ENCODE results near the gene CDH26. TPM values are rescaled to one million over a fixed set of nuclear protein-coding genes. Genes with fewer than 3 reads are reported as not detected.
A peak's percentile ranks its signal among the peaks of the same experiment; 100 is the strongest.

The CDH26 gene
- total RNA-seq, 1 experiment from 2014 or later = 1.2 TPM

- Mint-ChIP-seq H3K27ac (ENCODE audit: unreplicated experiment) (no peak overlapping the region), H3K4me3 (ENCODE audit: unreplicated experiment) (peak overlapping the region; percentile 99), H3K27me3 (ENCODE audit: insufficient read depth, unreplicated experiment) (no peaks in the 10 kb centered on the region), H3K9me3 (ENCODE audit: unreplicated experiment) (no peaks in the 10 kb centered on the region), H3K36me3 (ENCODE audit: insufficient read depth, unreplicated experiment) (peaks cover 54% of the 10 kb centered on the region), H3K4me1 (ENCODE audit: low read depth, unreplicated experiment) (peaks cover 23% of the 10 kb centered on the region)
- intact Hi-C loops (cut with micrococcal nuclease; ENCODE audit: unreplicated experiment) = loop anchor here (10.0 kb wide), 1 partner anchor 423 kb away; no protein-coding TSS in a partner anchor
- no TSS peak for BruUV-seq (replicated peaks)
- Histone ChIP-seq H3K4me1 (peaks cover 13% of the 10 kb centered on the region), H3K36me3 (ENCODE audit: control insufficient read depth, insufficient read depth, low read length) (no peaks in the 10 kb centered on the region; the same call in 1 of the 2 replicates), H3K27me3 (replicated peaks; ENCODE audit: control insufficient read depth, insufficient read depth, low read length) (no peaks in the 10 kb centered on the region), H3K4me3 (ENCODE audit: low read depth, low read length) (no peak overlapping the region), H3K9me3 (no peaks in the 10 kb centered on the region)
- no peak for TF ChIP-seq CTCF (IDR thresholded peaks at IDR 0.05; ENCODE audit: insufficient read depth in 1 of 2, low read depth in 1 of 2, low read length in 1 of 2, severe bottlenecking in 1 of 2, unreplicated experiment in 1 of 2)
- no peak for DNase-seq
- ChIA-PET POLR2A (no interaction called here), CTCF (no interaction called here)
These were observed 16.0 kb upstream of the CDH26 start for GRCh38 chr20:59942245-59942644.

GRCh38 chr20:59944726-59945125 lies 13.5 kb upstream of the CDH26 start:
- Histone ChIP-seq H3K36me3 (ENCODE audit: control insufficient read depth, insufficient read depth, low read length) (no peaks in the 10 kb centered on the region; the same call in 1 of the 2 replicates), H3K9me3 (no peaks in the 10 kb centered on the region), H3K27me3 (replicated peaks; ENCODE audit: control insufficient read depth, insufficient read depth, low read length) (no peaks in the 10 kb centered on the region), H3K4me1 (peaks cover 9% of the 10 kb centered on the region; the same call in 1 of the 2 replicates), H3K4me3 (ENCODE audit: low read depth, low read length) (no peak overlapping the region)
- ChIA-PET CTCF (interaction anchor here (0.8 to 2.9 kb wide), 5 partner anchors 10 to 178 kb away, joined by 3 to 12 read pairs (median 6); partner anchors contain the start of gene SYCP2), POLR2A (interaction anchor here (1.6 kb wide), 1 partner anchor 12 kb away, joined by 4 read pairs; no protein-coding TSS in a partner anchor)
- no TSS peak for BruUV-seq (replicated peaks)
- no peaks in the 10 kb centered on the region for H3K27me3 Mint-ChIP-seq (ENCODE audit: insufficient read depth, unreplicated experiment)
- H3K4me3 Mint-ChIP-seq (ENCODE audit: unreplicated experiment) = no peak overlapping the region
- H3K4me1 Mint-ChIP-seq (ENCODE audit: low read depth, unreplicated experiment) = peaks cover 19% of the 10 kb centered on the region
- H3K36me3 Mint-ChIP-seq (ENCODE audit: insufficient read depth, unreplicated experiment) = peaks cover 52% of the 10 kb centered on the region
- intact Hi-C loops (cut with micrococcal nuclease; ENCODE audit: unreplicated experiment) = loop anchor here (5.0 to 10.0 kb wide), 2 partner anchors 43 to 420 kb away; no protein-coding TSS in a partner anchor
- H3K27ac Mint-ChIP-seq (ENCODE audit: unreplicated experiment) = no peak overlapping the region
- no peak for DNase-seq
- no peak for TF ChIP-seq CTCF (IDR thresholded peaks at IDR 0.05; ENCODE audit: insufficient read depth in 1 of 2, low read depth in 1 of 2, low read length in 1 of 2, severe bottlenecking in 1 of 2, unreplicated experiment in 1 of 2)
- no peaks in the 10 kb centered on the region for H3K9me3 Mint-ChIP-seq (ENCODE audit: unreplicated experiment)

- H3K27me3 Mint-ChIP-seq (ENCODE audit: insufficient read depth, unreplicated experiment) = no peaks in the 10 kb centered on the region
- Histone ChIP-seq H3K36me3 (ENCODE audit: control insufficient read depth, insufficient read depth, low read length) (no peaks in the 10 kb centered on the region; the same call in 1 of the 2 replicates), H3K9me3 (no peaks in the 10 kb centered on the region), H3K27me3 (replicated peaks; ENCODE audit: control insufficient read depth, insufficient read depth, low read length) (no peaks in the 10 kb centered on the region), H3K4me3 (ENCODE audit: low read depth, low read length) (no peak overlapping the region), H3K4me1 (peaks cover 9% of the 10 kb centered on the region; the same call in 1 of the 2 replicates)
- no peak overlapping the region for H3K4me3 Mint-ChIP-seq (ENCODE audit: unreplicated experiment)
- ChIA-PET POLR2A (interaction anchor here (1.6 kb wide), 1 partner anchor 12 kb away, joined by 4 read pairs; no protein-coding TSS in a partner anchor), CTCF (interaction anchor here (0.8 to 2.9 kb wide), 5 partner anchors 10 to 178 kb away, joined by 3 to 12 read pairs (median 6); partner anchors contain the start of gene SYCP2)
- peaks cover 19% of the 10 kb centered on the region for H3K4me1 Mint-ChIP-seq (ENCODE audit: low read depth, unreplicated experiment)
- no peak overlapping the region for H3K27ac Mint-ChIP-seq (ENCODE audit: unreplicated experiment)
- DNase-seq = no peak
- peaks cover 48% of the 10 kb centered on the region for H3K36me3 Mint-ChIP-seq (ENCODE audit: insufficient read depth, unreplicated experiment)
- no peaks in the 10 kb centered on the region for H3K9me3 Mint-ChIP-seq (ENCODE audit: unreplicated experiment)
- intact Hi-C loops (cut with micrococcal nuclease; ENCODE audit: unreplicated experiment) = loop anchor here (5.0 to 10.0 kb wide), 2 partner anchors 42 to 420 kb away; no protein-coding TSS in a partner anchor
- no TSS peak for BruUV-seq (replicated peaks)
- no peak for TF ChIP-seq CTCF (IDR thresholded peaks at IDR 0.05; ENCODE audit: insufficient read depth in 1 of 2, low read depth in 1 of 2, low read length in 1 of 2, severe bottlenecking in 1 of 2, unreplicated experiment in 1 of 2)
These were observed 13.0 kb upstream of the CDH26 start for GRCh38 chr20:59945175-59945574.

All from Caco-2 (cell line).